Measurements from ENCODE around the gene TTC17. TPM values are rescaled to one million over a fixed set of nuclear protein-coding genes. Genes with fewer than 3 reads are reported as not detected.
"Not testable (repeated sequence)": the region's sequence is repeated elsewhere in the genome, so short reads cannot be mapped to it uniquely, and the experiment has no call there.

TTC17 gene
- total and polyA plus RNA-seq, 12 donors: 44.2 to 126 (median 69.2) TPM

DNA sequence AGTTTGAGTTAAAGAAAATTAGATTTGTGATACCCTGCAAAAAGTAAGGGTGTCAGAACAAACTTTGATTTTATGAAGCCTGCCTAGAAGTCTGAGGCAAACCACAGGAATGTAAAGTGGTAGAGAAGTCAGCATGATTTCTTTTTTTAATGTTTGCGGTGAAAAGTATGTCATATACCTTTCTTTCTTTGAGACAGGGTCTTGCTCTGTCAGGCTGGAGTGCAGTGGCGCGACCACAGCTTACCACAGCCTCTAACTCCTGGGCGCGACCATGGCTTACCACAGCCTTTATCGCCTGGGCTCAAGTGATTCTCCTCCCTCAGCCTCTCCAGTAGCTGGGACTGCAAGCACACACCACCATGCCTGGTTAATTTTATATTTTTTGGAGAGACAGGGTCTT is 42.3 kb upstream of the TTC17 start:
- 91 to 95% (median 93%) methylated on average over 6 of the region's 6 CpGs for WGBS, 4 donors
- DNase-seq: no peak
- Histone ChIP-seq H3K27me3 (no peaks in the 10 kb centered on the region), H3K36me3 (replicated peaks in 1 of 2) (peaks cover 0 to 32% of the 10 kb centered on the region in 2 donors), H3K4me3 (no peak overlapping the region), H3K4me1 (replicated peaks in 1 of 2) (peaks cover 7 to 18% of the 10 kb centered on the region in 2 donors), H3K9me3 (replicated peaks in 1 of 3) (no peaks in the 10 kb centered on the region), H3K27ac (no peak overlapping the region)
- TF ChIP-seq, protein P1, sequence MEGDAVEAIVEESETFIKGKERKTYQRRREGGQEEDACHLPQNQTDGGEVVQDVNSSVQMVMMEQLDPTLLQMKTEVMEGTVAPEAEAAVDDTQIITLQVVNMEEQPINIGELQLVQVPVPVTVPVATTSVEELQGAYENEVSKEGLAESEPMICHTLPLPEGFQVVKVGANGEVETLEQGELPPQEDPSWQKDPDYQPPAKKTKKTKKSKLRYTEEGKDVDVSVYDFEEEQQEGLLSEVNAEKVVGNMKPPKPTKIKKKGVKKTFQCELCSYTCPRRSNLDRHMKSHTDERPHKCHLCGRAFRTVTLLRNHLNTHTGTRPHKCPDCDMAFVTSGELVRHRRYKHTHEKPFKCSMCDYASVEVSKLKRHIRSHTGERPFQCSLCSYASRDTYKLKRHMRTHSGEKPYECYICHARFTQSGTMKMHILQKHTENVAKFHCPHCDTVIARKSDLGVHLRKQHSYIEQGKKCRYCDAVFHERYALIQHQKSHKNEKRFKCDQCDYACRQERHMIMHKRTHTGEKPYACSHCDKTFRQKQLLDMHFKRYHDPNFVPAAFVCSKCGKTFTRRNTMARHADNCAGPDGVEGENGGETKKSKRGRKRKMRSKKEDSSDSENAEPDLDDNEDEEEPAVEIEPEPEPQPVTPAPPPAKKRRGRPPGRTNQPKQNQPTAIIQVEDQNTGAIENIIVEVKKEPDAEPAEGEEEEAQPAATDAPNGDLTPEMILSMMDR (IDR thresholded peaks at IDR 0.05): no peak
- TF ChIP-seq POLR2A (IDR thresholded peaks at IDR 0.05): no peak
- intact Hi-C loops (cut with DNase I): no loop called here

- Histone ChIP-seq H3K4me3 (no peak overlapping the region), H3K27ac (no peak overlapping the region), H3K9me3 (replicated peaks in 1 of 3) (no peaks in the 10 kb centered on the region), H3K27me3 (no peaks in the 10 kb centered on the region), H3K36me3 (replicated peaks in 1 of 2) (peaks cover 0 to 99% of the 10 kb centered on the region in 2 donors), H3K4me1 (replicated peaks in 1 of 2) (peaks cover 0 to 8% of the 10 kb centered on the region in 2 donors)
- intact Hi-C loops (cut with DNase I): loop anchor here in 1 of 2 donors (5.0 kb wide), 1 partner anchor 84 kb away; no protein-coding TSS in a partner anchor
- 36 to 57% (median 46%) methylated on average over 2 of the region's 2 CpGs for WGBS, 4 donors
- TF ChIP-seq, protein P1 (IDR thresholded peaks at IDR 0.05): no peak
- no peak for TF ChIP-seq POLR2A (IDR thresholded peaks at IDR 0.05)
- DNase-seq: peak in 2 of 7 donors; percentile 25 to 33
These were observed 30.7 kb upstream of the TTC17 start for GRCh38 chr11:43327987-43328386.

- H3K4me1 ChIP-seq (replicated peaks in 1 of 2): peaks cover 0 to 8% of the 10 kb centered on the region in 2 donors
- DNase-seq: no peak
- no peak overlapping the region for H3K27ac ChIP-seq
- no peaks in the 10 kb centered on the region for H3K9me3 ChIP-seq (replicated peaks in 1 of 3)
- TF ChIP-seq, protein P1 (IDR thresholded peaks at IDR 0.05): no peak
- TF ChIP-seq POLR2A (IDR thresholded peaks at IDR 0.05): no peak
- no peaks in the 10 kb centered on the region for H3K27me3 ChIP-seq
- 93 to 100% (median 98%) methylated on average over 2 of the region's 2 CpGs for WGBS, 4 donors
- peaks cover 0 to 99% of the 10 kb centered on the region in 2 donors for H3K36me3 ChIP-seq (replicated peaks in 1 of 2)
- H3K4me3 ChIP-seq: no peak overlapping the region
- intact Hi-C loops (cut with DNase I): loop anchor here in 1 of 2 donors (5.0 kb wide), 1 partner anchor 84 kb away; no protein-coding TSS in a partner anchor
These were observed 30.2 kb upstream of the TTC17 start for GRCh38 chr11:43328482-43328881.

DNA sequence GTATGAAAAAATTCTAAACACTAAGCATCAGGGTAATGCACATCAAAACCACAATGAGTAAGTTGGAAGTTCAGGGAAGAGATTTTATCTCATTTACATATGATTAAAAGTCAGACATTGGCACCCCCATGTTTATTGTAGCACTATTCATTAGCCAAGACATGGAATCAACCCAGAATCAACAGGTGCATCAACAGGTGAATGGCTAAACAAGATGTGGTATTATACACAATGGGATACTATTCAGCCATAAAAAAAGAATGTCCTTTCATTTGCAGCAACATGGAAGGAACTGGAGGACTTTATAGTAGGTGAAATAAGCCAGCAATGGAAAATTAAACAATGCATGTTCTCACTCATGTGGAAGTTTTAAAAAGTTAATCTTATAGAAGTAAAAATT is 17.6 kb upstream of the TTC17 start:
- Histone ChIP-seq H3K27ac (no peak overlapping the region), H3K9me3 (replicated peaks in 1 of 3) (no peaks in the 10 kb centered on the region), H3K4me1 (replicated peaks in 1 of 2) (no peaks in the 10 kb centered on the region), H3K27me3 (no peaks in the 10 kb centered on the region), H3K4me3 (no peak overlapping the region), H3K36me3 (replicated peaks in 1 of 2) (peaks cover 0 to 40% of the 10 kb centered on the region in 2 donors)
- TF ChIP-seq POLR2A (IDR thresholded peaks at IDR 0.05): no peak
- TF ChIP-seq, protein P1 (IDR thresholded peaks at IDR 0.05): no peak
- no peak for DNase-seq
- intact Hi-C loops (cut with DNase I): no loop called here

GRCh38 chr11:43351426-43351825 is 7.3 kb upstream of the TTC17 start:
- H3K9me3 ChIP-seq (replicated peaks in 1 of 3); H3K36me3 ChIP-seq (replicated peaks in 1 of 2); intact Hi-C loops (cut with DNase I); DNase-seq; H3K4me3 ChIP-seq; H3K4me1 ChIP-seq (replicated peaks in 1 of 2); H3K27me3 ChIP-seq; H3K27ac ChIP-seq: not testable (repeated sequence)
- WGBS, 4 donors: 30 to 37% methylated on average over 5 to 6 of the region's 17 CpGs; no CpG with 5 or more reads in 2 of the 4 donors
